WTC11 (cell line): ENCODE data around the gene USP47. TPM values are rescaled to one million over a fixed set of nuclear protein-coding genes. Genes with fewer than 3 reads are reported as not detected.

Source experiments
- ATAC-seq: fragments of 200-7000 bp; cut with Tn5 transposase; 2 replicates; pipeline ENCODE4 v1.10.0; 2021; ENCODE audit warnings: mild to moderate bottlenecking, moderate library complexity
- CTCF ChIA-PET: fragments of 300-600 bp; sonication (Branson Sonifier 250); formaldehyde crosslinking; loops from one replicate; lab custom pipeline; 2021; ENCODE audit warnings: antibody characterized with exemption; lab: Charles Lee
- POLR2A ChIA-PET: fragments of 350-600 bp; sonication (Branson Sonifier 250); formaldehyde crosslinking; loops from one replicate; lab custom pipeline; 2021; ENCODE audit warnings: antibody characterized with exemption; lab: Charles Lee
- DNase-seq: peaks from one replicate; pipeline ENCODE4 v3.0.0; 2021; ENCODE audit warnings: low spot score
- H3K27ac Mint-ChIP-seq: 2 replicates; pipeline ENCODE4 v1.8.0; 2021; ENCODE audit warnings: mixed read lengths
- H3K27me3 Mint-ChIP-seq: 2 replicates; pipeline ENCODE4 v1.8.0; 2021; ENCODE audit warnings: low read depth, mild to moderate bottlenecking, moderate library complexity, mixed read lengths
- H3K36me3 Mint-ChIP-seq: 2 replicates; pipeline ENCODE4 v1.8.0; 2021; ENCODE audit warnings: mixed read lengths
- H3K4me1 Mint-ChIP-seq: 2 replicates; pipeline ENCODE4 v1.8.0; 2022; ENCODE audit warnings: mixed read lengths
- H3K4me3 Mint-ChIP-seq: 2 replicates; pipeline ENCODE4 v1.8.0; 2021; ENCODE audit warnings: mild to moderate bottlenecking, moderate library complexity, mixed read lengths
- H3K9me3 Mint-ChIP-seq: 2 replicates; pipeline ENCODE4 v1.8.0; 2021; ENCODE audit warnings: mixed read lengths
- CREB1 ChIP-seq: sonication (generic); formaldehyde crosslinking; IDR thresholded peaks from 2 replicates; pipeline ENCODE4 v1.8.0; 2023; ENCODE audit warnings: mild to moderate bottlenecking, missing genetic modification reagents
- EMX1 ChIP-seq: fragments of 250-450 bp; sonication (Bioruptor Pico); IDR thresholded peaks from 2 replicates; pipeline ENCODE4 v1.8.0; 2021; ENCODE audit warnings: mild to moderate bottlenecking
- FOXP1 ChIP-seq: sonication (generic); formaldehyde crosslinking; IDR thresholded peaks from 2 replicates; pipeline ENCODE4 v1.8.0; 2022; ENCODE audit warnings: missing genetic modification reagents, mild to moderate bottlenecking, moderate library complexity, borderline replicate concordance
- JAZF1 ChIP-seq: fragments of 250-450 bp; sonication (Bioruptor Pico); IDR thresholded peaks from 2 replicates; pipeline ENCODE4 v1.9.0; 2021; ENCODE audit warnings: moderate library complexity, mild to moderate bottlenecking, inconsistent platforms
- MLX ChIP-seq: sonication (generic); formaldehyde crosslinking; IDR thresholded peaks from 2 replicates; pipeline ENCODE4 v1.8.1; 2023; ENCODE audit warnings: mild to moderate bottlenecking, missing genetic modification reagents, moderate library complexity
- NFATC4 ChIP-seq: fragments of 250-450 bp; sonication (Bioruptor Pico); IDR thresholded peaks from 2 replicates; pipeline ENCODE4 v1.9.0; 2021; ENCODE audit warnings: mild to moderate bottlenecking
- NFYB ChIP-seq: sonication (generic); formaldehyde crosslinking; conservative IDR thresholded peaks from 2 replicates; pipeline ENCODE4 v1.8.0; 2022; ENCODE audit warnings: low read depth, missing genetic modification reagents
- NR1H2 ChIP-seq: sonication (generic); formaldehyde crosslinking; IDR thresholded peaks from 2 replicates; pipeline ENCODE4 v1.9.0; 2021; ENCODE audit warnings: mild to moderate bottlenecking, moderate library complexity, missing genetic modification reagents
- PREB ChIP-seq: sonication (generic); formaldehyde crosslinking; IDR thresholded peaks from 2 replicates; pipeline ENCODE4 v1.8.1; 2022; ENCODE audit warnings: mild to moderate bottlenecking, missing genetic modification reagents, moderate library complexity, borderline replicate concordance
- RELA ChIP-seq: sonication (generic); formaldehyde crosslinking; IDR thresholded peaks from 2 replicates; pipeline ENCODE4 v1.8.1; 2022; ENCODE audit warnings: missing genetic modification reagents, mild to moderate bottlenecking, borderline replicate concordance
- ZBTB21 ChIP-seq: sonication (generic); formaldehyde crosslinking; IDR thresholded peaks from 2 replicates; pipeline ENCODE4 v1.8.1; 2023; ENCODE audit warnings: mild to moderate bottlenecking, missing genetic modification reagents, borderline replicate concordance
- ZNF263 ChIP-seq: sonication (generic); formaldehyde crosslinking; IDR thresholded peaks from 2 replicates; pipeline ENCODE4 v1.8.1; 2022; ENCODE audit warnings: low read depth, mild to moderate bottlenecking, moderate library complexity, missing genetic modification reagents
- ZNF671 ChIP-seq: fragments of 250-450 bp; sonication (Bioruptor Pico); IDR thresholded peaks from 2 replicates; pipeline ENCODE4 v1.8.0; 2021; ENCODE audit warnings: mild to moderate bottlenecking
- total RNA-seq: library from RNA; stranded (reverse); gene quantifications from 3 replicates; pipeline ENCODE4 v1.2.3, GENCODE V29; 2021
- TF ChIP-seq, protein P1 (sequence below): sonication (generic); formaldehyde crosslinking; IDR thresholded peaks from 2 replicates; pipeline ENCODE4 v1.8.1; 2022; ENCODE audit warnings: missing genetic modification reagents, borderline replicate concordance
- TF ChIP-seq, protein P2 (sequence below): sonication (generic); formaldehyde crosslinking; IDR thresholded peaks from 2 replicates; pipeline ENCODE4 v1.8.1; 2023; ENCODE audit warnings: mild to moderate bottlenecking, missing genetic modification reagents
- TF ChIP-seq, protein P3 (sequence below): sonication (generic); formaldehyde crosslinking; IDR thresholded peaks from 2 replicates; pipeline ENCODE4 v1.8.0; 2022; ENCODE audit warnings: missing genetic modification reagents
- TF ChIP-seq, protein P4 (sequence below): sonication (generic); formaldehyde crosslinking; IDR thresholded peaks from 2 replicates; pipeline ENCODE4 v1.8.0; 2022; ENCODE audit warnings: mild to moderate bottlenecking, missing genetic modification reagents

Gene USP47
- total RNA-seq, 1 experiment from 2014 or later: 19.7 TPM

GRCh38 chr11:11965656-11966353 is 124.0 kb downstream of the USP47 start (continued):
- TF ChIP-seq, protein P1, sequence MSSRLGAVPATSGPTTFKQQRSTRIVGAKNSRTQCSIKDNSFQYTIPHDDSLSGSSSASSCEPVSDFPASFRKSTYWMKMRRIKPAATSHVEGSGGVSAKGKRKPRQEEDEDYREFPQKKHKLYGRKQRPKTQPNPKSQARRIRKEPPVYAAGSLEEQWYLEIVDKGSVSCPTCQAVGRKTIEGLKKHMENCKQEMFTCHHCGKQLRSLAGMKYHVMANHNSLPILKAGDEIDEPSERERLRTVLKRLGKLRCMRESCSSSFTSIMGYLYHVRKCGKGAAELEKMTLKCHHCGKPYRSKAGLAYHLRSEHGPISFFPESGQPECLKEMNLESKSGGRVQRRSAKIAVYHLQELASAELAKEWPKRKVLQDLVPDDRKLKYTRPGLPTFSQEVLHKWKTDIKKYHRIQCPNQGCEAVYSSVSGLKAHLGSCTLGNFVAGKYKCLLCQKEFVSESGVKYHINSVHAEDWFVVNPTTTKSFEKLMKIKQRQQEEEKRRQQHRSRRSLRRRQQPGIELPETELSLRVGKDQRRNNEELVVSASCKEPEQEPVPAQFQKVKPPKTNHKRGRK (CRISPR knock-in tag): no peak
- TF ChIP-seq MLX (CRISPR knock-in tag) (no peak), JAZF1 (CRISPR knock-in tag) (no peak), NR1H2 (CRISPR knock-in tag) (no peak), ZBTB21 (CRISPR knock-in tag) (no peak)
- TF ChIP-seq, all 79 proteins: peak for 0

DNA sequence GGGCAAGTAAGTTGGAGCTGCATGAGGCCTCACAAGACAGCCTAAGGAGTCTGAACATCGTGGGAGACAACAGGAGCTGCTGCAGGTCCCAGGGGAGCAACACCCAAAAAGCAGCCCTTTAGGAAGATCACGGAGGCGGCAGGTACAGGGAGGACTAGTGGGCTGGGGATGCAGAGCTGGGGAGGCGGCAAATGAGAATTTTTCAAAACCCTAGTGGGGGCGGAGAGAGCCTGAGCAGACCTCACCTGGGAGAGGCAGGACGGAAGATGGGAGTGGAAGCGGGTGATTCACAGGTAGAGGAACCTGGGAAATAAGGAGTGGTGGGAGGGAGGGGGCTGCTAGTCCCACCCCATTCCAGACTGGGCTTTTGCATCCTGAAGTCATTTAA is 124.6 kb downstream of the USP47 start:
- POLR2A ChIA-PET: no interaction called here
- Mint-ChIP-seq H3K4me1 (peaks cover 5% of the 10 kb centered on the region; the same call in 1 of the 2 replicates), H3K27me3 (no peaks in the 10 kb centered on the region; the same call in 1 of the 2 replicates), H3K4me3 (no peak overlapping the region), H3K36me3 (no peaks in the 10 kb centered on the region), H3K9me3 (no peaks in the 10 kb centered on the region), H3K27ac (no peak overlapping the region)
- CTCF ChIA-PET: interaction anchor here (1.0 to 3.9 kb wide), 19 partner anchors 8 to 321 kb away, joined by 3 to 38 read pairs (median 5); partner anchors contain the start of gene DKK3
- DNase-seq (no peak), ATAC-seq (no peak)
- TF ChIP-seq CREB1 (CRISPR knock-in tag) (no peak), NFYB (CRISPR knock-in tag) (no peak)

DNA sequence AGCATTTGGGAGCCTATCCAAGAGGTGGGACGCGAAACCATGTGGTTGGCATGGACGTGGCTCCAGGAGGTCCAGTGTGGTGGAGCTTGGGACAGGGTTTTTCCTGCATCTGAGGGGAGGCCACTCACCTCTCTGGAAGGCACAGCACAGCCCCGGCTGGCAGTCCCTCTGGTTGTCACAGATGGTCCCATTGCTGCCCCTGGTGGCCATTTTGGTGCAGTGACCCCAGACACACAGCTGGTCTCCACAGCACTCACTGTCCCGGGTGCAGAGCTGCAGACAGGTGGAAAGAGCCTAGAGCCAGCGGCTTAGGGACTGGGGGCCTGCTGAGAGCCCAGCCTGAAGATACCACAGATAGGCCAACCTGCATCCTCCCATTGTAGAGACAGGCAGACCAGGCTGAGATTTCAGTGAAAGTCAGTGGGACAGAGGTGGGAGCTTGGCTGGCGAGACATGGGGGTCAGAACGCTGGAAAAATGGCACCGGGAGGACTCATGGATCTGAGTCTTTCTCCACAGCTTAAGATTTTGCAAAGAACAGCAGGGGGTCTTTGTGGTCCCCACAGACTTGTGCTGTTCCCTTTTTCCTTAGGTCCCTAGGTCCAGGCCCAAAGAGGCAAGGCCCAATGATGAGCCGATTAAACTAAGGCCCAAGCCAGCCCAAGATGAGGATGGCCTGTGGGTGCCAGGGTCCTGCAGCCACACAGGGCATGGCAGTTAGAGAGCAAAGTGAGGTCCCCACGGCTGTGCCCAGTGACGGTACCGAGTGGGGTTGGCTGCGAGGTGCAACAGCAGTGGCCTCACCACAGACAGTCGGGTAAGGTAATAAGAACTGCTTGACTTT is 125.3 kb downstream of the USP47 start:
- no peak overlapping the region for H3K27ac Mint-ChIP-seq
- ChIA-PET CTCF (interaction anchor here (0.6 to 3.9 kb wide), 33 partner anchors 9 to 345 kb away, joined by 3 to 38 read pairs (median 4); partner anchors contain the start of genes DKK3 and GALNT18), POLR2A (no interaction called here)
- no peak overlapping the region for H3K4me3 Mint-ChIP-seq
- H3K27me3 Mint-ChIP-seq: no peaks in the 10 kb centered on the region; the same call in 1 of the 2 replicates
- no peaks in the 10 kb centered on the region for H3K9me3 Mint-ChIP-seq
- ATAC-seq: peak; percentile 98
- peaks cover 8% of the 10 kb centered on the region; the same call in 1 of the 2 replicates for H3K4me1 Mint-ChIP-seq
- peak; percentile 90 for DNase-seq
- no peaks in the 10 kb centered on the region for H3K36me3 Mint-ChIP-seq
- TF ChIP-seq ZNF671 (CRISPR knock-in tag): no peak
- TF ChIP-seq, protein P2, sequence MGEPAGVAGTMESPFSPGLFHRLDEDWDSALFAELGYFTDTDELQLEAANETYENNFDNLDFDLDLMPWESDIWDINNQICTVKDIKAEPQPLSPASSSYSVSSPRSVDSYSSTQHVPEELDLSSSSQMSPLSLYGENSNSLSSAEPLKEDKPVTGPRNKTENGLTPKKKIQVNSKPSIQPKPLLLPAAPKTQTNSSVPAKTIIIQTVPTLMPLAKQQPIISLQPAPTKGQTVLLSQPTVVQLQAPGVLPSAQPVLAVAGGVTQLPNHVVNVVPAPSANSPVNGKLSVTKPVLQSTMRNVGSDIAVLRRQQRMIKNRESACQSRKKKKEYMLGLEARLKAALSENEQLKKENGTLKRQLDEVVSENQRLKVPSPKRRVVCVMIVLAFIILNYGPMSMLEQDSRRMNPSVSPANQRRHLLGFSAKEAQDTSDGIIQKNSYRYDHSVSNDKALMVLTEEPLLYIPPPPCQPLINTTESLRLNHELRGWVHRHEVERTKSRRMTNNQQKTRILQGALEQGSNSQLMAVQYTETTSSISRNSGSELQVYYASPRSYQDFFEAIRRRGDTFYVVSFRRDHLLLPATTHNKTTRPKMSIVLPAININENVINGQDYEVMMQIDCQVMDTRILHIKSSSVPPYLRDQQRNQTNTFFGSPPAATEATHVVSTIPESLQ (CRISPR knock-in tag): no peak
- no peak for TF ChIP-seq RELA (CRISPR knock-in tag)
- TF ChIP-seq, protein P3, sequence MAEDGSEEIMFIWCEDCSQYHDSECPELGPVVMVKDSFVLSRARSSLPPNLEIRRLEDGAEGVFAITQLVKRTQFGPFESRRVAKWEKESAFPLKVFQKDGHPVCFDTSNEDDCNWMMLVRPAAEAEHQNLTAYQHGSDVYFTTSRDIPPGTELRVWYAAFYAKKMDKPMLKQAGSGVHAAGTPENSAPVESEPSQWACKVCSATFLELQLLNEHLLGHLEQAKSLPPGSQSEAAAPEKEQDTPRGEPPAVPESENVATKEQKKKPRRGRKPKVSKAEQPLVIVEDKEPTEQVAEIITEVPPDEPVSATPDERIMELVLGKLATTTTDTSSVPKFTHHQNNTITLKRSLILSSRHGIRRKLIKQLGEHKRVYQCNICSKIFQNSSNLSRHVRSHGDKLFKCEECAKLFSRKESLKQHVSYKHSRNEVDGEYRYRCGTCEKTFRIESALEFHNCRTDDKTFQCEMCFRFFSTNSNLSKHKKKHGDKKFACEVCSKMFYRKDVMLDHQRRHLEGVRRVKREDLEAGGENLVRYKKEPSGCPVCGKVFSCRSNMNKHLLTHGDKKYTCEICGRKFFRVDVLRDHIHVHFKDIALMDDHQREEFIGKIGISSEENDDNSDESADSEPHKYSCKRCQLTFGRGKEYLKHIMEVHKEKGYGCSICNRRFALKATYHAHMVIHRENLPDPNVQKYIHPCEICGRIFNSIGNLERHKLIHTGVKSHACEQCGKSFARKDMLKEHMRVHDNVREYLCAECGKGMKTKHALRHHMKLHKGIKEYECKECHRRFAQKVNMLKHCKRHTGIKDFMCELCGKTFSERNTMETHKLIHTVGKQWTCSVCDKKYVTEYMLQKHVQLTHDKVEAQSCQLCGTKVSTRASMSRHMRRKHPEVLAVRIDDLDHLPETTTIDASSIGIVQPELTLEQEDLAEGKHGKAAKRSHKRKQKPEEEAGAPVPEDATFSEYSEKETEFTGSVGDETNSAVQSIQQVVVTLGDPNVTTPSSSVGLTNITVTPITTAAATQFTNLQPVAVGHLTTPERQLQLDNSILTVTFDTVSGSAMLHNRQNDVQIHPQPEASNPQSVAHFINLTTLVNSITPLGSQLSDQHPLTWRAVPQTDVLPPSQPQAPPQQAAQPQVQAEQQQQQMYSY (CRISPR knock-in tag): no peak
- TF ChIP-seq ZNF263 (CRISPR knock-in tag): no peak
- TF ChIP-seq, protein P4, sequence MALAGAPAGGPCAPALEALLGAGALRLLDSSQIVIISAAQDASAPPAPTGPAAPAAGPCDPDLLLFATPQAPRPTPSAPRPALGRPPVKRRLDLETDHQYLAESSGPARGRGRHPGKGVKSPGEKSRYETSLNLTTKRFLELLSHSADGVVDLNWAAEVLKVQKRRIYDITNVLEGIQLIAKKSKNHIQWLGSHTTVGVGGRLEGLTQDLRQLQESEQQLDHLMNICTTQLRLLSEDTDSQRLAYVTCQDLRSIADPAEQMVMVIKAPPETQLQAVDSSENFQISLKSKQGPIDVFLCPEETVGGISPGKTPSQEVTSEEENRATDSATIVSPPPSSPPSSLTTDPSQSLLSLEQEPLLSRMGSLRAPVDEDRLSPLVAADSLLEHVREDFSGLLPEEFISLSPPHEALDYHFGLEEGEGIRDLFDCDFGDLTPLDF (CRISPR knock-in tag): no peak
- TF ChIP-seq NFATC4 (CRISPR knock-in tag): no peak
- no peak for TF ChIP-seq EMX1
- no peak for TF ChIP-seq FOXP1 (CRISPR knock-in tag)
- TF ChIP-seq PREB (CRISPR knock-in tag): no peak
